ENCODE data around the gene RAET1G.
A peak's percentile ranks its signal among the peaks of the same experiment; 100 is the strongest.
"Not testable (repeated sequence)": the region's sequence is repeated elsewhere in the genome, so short reads cannot be mapped to it uniquely, and the experiment has no call there.

The RAET1G gene

DNA sequence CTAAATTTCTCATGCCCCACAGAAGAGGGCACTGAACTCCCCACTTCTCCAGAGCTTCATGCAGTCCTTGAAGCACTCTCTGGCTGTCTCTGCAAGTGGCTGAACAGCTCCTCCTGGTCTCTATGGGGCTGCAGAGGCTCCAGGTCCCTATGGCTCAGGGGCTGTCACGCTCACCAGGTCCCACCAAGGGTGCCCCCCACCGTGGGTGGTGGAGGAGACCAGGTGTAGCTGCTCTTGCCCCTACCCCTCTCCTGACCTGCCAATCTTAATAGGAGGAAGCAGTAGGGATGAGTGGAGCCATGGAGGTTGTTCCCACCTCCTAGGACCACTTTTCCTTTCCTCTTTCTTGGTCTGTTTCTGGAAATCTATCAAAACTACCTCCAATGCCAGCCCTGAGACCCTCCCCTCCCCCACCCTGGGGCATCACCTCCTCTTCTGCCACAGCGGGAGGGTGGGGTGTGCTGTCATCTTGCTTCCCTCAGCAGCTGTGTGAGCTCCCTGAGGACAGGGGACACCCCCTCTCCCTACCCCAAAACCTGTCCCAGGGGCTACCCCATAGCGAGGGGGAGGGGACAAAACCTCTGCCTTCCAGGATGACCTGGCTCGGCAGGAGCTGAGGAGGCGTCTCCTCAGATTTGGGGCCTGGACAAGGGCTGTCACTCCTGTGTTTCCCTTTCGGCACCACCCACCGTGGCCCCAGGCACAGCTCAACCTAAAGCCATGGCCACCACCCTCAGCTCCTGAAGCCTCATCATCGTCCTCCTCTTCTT is 13.0 kb downstream of the RAET1G start:
- DNase-seq: no peak

DNA sequence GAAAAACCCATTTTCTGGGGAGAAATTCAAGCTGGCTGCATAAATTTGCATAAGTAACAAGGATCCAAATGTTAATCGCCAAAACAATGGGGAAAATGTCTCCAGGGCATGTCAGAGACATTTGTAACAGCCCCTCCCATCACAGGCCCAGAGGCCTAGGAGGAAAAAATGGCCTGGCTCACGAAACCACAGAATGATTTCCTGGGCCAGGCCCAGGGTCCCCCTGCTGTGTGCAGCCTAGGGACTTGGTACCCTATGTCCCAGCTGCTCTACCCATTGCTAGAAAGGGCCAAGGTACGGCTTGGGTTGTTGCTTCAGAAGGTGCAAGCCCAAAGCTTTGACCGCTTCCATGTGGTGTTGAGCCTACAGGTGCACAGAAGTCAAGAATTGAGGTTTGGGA is 14.4 kb downstream of the RAET1G start:
- not testable (repeated sequence) for DNase-seq

DNA sequence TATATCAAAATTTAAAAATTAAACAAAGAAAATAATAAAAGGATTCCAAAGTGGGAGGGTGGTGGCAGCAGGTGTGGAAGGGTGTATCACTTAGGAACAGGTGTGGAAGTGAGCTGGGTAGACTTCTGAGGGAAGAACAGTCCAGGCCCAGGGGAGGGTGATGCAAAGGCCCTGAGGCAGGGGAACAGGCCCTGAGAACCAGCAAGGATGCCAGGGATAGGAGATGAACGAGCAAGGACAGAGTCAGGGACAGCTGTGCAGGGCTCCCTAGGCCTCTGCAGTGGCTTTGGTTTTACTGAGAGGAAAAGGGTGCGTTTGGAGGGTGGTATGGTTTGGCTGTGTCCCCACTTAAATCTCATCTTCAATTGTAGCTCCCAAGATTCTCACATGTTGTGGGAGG is 15.6 kb downstream of the RAET1G start:
- no peak for DNase-seq

DNA sequence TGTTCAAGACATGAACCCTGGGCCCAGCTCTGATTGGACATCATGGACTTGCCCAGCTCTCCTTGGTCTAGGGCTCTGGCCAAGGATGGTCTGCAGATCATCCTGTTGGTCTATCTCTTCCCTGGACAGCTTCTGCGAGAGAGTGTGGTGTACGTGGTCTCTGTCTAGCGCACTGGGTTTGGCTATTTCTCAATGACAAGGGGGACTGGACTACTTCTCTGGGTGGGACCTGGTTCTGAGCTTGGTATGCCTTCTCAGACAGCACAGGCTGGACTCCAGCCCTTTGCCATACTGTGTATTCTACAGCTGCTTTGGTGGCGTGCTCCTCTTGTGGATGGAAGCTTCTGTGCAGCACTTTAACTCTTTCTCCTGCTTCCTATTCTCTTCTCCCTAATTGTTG is 16.5 kb downstream of the RAET1G start:
- no peak for DNase-seq

DNA sequence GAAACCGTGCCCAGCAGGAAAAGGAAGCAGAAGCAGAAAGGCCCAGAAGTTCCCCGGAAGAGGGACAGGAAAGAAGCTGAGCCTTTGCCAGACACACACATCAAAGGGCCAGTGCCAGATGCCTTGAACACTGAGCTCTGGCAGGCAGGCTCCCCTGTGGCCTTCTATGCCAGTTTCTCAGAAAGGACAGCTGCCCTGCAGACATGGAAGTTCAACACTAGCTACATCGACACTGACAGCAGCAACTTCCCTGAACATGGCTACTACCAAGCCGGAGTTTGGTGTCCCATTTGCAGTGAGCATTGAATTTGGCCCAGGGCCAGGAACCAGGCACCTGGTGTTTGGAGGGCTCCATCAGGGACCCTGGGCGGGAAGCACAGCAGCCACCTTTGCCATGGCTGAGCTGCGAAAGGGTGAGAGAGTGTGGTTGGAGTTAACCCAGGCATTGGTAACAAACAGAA is 17.0 kb downstream of the RAET1G start:
- DNase-seq: no peak

DNA sequence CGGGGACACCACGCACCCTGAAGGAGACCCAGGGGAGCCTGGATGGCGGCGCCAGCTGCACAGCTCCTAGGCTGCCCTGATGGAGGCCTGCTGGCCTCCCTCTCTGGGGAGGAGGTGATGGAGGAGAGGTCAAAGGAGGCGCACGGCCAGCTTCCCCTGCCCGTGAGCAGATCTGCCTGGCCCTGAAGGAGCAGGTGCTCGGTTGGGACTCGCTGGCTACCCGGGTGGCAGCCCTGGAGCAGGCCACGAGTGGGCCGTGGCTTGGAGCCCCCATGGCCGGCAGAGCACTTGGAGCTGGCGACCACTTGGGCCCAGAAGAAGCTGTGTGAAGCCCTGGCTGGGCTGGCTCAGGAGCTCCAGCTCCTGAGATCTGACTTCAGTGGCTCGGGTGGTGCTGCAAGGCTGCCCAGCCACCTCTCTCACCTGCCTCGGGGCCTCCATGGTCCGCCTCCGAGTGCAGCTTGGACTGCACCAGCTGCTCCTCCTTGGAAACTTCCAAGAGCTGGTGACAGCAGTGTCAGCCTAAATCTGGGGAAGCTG is 17.5 kb downstream of the RAET1G start:
- DNase-seq: no peak

DNA sequence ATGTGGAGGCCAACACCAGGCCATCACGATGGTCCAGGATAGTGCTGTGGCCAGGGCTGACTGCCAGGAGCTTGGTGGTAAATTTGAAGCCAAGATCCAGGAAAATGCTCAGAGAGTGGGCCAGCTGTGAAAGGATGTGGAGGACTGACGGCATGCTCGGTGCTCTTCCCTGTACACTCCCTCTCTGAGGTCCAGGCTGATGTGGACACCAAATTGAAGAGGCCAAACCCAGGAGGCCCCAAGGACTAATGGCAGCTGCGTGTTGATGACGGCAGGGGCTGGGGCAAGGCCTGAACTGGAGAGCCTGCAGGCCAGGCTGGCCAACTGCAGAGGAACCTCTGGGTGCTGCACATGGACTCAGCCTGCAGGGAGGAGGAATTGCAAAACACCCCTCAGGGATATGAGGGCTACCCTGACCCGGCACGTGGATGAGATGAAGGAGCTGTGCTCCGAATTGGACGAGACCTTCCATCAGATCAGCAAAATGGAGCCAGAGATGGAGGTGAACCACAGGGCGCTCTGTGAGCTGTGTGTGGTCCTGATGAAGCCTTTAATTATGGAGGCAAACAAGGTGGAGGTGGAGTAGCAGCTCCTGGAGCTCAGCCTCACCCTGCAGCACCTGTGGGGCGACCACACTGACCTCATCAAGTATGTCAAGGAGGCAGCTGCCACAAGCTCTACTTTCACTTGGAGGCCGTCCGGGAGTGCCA is 18.1 kb downstream of the RAET1G start:
- no peak for DNase-seq

DNA sequence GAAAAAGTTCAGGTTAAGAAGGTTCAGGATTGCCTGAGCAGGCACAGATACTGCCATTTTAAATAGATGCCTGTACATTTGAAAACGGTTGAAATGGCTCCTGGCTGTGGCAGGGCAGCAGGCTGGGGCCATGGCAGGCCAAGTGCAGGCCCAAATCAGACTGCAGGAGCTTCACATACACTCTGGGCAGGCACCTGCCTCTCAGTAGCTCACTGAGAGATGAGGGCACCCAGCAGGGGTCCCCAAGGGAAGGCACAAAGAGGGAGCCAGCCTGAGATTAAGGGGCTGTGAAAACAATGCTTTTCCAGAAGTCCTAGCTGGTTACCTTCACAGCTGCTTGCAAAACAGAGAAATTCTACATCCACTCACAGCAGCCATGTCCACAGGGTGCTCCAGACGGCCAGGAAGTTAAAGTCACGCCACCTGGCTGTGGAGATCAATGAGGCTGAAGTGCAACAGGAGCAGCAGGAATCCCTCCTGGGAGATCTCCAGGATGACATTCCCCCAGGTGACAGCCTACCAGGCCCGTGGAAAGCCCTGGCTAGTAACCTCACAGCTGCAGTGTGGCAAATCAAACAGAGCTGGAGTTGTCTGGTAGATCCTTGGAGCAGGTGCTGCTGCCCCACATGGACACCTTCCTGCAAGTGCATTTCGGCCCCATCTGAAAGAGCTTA is 18.8 kb downstream of the RAET1G start:
- no peak for DNase-seq

DNA sequence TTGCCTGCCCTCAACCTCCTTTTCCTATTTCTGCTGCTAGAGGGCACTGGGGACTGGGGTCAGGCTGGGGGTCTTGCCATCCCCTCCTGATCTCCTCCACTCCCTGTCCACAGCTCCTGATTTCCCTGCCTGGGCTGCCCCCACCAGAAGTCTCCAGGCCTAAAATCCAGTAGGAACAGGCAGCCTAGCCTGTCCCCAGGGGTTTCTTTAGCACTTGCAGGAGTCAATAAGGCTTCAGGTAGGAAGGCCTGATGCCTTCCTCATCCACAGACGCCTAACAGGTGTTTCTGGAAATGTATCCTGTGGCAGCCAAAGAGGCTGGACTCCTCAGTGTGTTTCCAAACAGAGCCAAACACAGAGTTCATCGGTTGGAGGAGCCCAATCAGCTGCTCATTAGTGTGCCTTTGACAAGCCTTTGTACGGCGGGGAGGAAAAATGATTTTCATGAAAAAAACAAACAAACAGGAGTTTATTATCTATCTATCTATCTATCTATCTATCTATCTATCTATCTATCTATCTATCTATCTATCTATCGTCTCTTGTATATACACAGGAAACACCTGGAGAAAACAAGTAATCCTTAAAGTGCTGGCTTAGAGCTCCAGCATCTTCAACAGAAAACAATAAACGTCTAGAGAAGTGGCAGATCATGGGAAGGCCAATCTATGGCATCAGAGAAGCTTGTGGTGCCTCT is 21.3 kb downstream of the RAET1G start:
- no peak for DNase-seq

DNA sequence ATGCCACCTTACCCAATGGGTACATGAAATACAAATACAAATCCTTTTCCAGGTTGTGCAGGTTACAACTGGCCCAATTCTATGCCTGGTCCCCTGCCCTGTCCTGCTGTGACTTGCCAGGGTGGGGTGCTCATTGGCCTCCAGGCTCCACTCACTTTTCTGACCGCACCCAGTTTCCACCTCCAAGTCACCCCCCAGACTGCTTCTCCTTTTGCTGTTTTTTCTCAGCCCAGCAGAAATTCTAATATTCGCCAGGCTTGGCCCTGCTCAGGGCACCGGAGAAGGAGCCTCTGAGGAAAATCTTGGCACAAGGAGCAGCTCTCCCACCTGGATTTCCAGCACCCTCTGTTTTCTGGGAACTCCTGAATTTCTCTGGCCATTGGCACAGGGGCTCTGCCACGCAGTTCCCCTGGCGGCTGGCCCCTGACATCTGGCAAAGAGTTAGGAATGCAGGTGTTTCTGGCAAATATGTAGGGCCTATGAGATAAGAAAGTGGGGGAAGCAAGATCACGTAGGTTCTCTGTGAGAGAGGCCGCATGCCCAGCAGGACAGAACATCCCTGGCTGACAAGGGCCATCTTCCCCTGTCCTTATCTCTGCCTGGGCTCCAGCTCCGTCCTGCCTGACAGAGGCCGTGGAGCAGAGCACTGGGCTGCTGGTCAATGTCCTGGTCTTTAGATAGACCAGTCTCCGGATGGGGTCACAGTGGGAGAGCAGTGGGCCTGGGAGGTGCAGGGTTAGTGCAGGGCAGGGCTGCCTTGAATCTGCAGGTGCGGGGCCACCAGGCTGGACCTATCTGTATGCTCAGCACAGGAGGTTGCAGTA is 22.1 kb downstream of the RAET1G start:
- DNase-seq: no peak

DNA sequence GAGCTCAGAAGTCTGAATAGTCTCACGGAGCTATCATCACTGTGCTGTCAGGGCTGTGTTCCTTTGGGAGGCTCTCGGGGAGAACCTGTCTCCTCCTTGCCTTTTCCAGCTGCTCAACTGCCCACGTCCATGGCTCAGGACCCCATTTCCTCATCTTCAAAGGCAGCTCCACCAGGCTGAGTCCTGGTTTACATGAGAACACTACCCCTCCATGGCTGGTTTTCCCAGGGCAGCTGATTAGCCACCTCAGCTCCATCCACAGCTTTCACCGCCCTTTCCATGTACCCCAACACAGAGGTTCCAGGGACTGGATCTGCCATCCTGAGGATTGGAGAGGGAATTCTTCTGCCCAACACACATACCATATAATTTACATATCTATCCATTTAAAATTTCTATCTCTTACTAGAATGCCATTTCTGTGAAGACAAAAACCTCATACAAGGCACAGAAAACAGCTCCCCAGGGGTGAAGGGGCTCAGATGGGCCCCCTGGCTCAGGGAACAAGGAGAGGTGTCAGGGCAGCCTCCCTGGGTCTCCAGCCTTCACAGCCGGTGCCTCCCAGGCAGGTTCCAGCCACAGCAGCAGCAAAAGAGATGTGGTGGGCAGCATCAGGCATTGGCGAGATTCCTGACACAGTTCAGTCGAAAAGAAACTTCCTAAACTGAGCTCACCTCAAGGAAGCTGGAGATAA is 22.8 kb downstream of the RAET1G start:
- DNase-seq: no peak

DNA sequence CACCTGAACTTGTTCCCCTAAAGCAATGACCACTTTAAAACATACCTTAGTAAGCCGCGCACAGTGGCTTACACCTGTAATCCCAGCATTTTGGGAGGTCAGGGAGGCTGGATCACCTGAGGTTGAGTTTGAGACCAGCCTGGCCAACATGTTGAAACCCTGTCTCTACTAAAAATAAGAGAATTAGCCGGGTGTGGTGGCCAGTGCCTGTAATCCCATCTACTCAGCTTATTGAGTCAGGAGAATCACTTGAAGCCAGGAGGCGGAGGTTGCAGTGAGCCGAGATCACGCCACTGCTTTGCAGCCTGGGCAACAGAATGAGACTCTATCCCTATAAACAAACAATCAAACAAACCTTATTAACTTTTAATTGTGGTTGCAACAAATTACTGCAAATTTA is 23.4 kb downstream of the RAET1G start:
- no peak for DNase-seq

DNA sequence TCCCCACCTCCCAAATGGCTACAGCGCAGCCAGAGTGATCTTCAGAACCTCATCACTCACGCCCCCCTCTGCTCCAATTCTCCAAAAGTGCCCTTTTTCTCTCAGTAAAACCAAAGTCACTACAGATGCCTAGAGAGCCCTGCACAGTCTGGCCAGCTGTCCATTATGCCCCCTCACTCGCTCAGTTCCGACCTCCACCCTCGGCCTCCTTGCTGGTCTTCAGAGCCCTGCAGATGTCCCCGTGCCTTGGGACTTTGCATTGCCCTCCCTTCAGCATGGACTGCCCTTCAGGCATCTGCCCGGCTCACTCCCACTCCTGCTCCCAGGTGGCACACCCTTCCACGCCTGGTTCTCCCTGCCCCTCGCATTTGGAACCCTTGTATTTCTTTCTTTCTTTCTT is 24.0 kb downstream of the RAET1G start:
- DNase-seq: no peak

DNA sequence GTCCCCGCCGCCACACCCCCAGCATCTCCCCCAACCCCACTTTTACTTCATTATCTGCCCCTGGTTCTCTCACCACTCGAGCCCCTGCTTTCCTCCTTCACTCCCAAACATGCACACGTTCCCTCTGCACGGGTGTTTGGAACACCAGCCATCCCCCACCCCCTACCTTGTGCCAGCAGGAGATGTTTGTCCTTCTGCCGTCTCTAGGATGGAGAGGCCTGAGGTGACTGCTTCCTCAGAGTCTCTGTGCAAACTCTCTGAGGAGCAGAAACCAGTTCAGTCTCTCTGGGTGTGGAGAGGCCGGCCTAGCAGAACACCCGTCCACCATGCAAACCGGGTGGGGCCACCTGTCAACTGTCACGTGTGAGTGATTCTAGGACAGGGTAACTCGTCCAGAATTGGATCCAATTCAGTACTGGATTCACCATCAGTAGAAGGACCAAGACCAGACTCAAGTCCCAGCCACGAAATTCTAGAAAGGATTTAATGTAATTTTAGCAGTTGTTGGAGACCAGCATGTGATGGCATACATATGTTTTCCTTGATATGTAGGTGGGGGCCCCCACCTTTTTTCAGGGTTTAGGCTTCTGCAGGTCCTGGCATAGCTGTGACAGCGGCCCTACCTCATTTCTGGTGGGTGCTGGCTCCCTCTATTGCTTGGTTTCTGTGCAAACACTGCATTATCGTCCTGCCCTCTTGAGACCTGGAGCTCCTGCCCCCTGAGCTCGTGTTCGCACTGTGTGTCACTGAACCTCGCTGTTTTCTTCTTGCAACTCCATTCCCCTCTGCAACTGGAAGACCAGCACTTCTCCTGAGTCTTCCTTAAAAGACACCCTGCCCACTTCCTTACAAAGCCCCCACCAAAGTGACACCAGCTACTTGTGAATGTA is 24.8 kb downstream of the RAET1G start, which contains the start of gene RAET1E:
Gene RAET1E, minus strand, starts transcription at position 259 of the 890 bp plus-strand sequence. CDS start 7,212 bp downstream, outside the sequence.
- peak; percentile 66 for DNase-seq

DNA sequence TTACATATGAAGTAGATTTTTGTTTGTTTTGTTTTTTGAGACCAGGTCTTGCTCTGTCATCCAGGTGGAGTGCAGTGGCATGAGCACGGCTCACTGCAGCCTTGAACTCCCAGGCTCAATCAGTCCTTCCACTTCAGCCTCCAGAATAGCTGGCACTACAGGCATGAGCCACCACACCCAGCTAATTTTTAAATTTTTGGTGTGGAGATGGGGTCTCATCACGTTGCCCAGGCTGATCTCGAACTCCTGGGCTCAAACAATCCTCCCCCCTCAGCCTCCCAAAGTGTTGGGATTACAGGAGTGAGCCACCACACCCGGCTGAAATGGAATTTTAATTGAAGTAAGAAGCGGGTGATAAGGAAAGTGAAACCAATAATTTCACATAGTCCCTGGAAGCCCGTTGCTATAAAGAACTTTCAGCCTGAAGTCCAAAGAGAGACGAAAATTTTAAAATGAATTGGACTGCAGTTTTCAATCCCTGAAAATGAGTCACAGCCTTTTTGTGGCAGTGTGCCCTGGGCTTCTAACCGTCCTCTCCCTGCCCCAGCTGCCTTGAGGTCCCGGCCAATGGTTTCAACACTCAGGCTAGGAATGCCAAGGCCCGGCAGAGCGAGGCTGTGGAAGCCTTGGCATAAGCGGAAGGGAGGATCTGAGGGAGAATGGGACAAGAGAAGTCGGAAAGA is 25.8 kb downstream of the RAET1G start:
- DNase-seq: no peak

DNA sequence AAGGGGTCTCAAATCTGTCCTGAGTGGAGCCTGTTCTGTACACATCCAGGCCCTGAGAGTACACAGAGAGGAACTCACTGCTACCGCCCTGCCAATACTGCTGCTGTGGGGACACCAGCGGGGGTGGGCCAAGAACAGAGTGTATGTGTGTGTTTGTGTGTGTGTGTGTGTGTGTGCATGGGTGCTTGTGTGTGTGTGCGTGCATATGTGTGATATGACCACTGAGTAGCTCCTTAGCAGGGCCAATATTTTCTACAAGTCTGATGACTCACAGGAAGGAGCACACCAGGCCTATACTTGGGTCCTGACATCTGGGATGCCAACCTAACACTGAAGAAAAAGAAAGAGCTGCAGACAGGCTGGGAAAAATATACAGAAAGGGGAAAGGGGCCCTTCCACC is 26.4 kb downstream of the RAET1G start:
- peak; percentile 20 for DNase-seq

DNA sequence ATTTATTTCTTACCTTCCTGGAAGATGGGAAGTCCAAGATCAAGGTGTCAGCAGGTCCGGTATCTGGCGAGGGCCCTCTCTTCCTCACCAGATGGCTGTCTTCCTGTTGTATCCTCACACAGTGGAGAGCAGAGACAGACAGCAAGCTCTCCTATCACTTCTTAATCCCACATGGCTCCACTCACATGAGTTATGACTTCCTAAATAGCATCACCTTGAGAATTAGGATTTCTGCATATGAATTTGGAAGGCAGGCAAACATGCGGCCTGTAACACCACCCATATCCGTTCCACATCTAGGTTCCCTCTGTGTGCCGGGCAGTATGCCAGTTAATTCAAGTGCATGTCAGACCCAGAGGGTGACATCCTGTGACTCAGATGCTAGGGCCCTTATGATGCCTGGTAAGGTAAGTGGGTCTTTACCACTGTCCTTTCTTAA is 27.1 kb downstream of the RAET1G start:
- peak; percentile 91 for DNase-seq

DNA sequence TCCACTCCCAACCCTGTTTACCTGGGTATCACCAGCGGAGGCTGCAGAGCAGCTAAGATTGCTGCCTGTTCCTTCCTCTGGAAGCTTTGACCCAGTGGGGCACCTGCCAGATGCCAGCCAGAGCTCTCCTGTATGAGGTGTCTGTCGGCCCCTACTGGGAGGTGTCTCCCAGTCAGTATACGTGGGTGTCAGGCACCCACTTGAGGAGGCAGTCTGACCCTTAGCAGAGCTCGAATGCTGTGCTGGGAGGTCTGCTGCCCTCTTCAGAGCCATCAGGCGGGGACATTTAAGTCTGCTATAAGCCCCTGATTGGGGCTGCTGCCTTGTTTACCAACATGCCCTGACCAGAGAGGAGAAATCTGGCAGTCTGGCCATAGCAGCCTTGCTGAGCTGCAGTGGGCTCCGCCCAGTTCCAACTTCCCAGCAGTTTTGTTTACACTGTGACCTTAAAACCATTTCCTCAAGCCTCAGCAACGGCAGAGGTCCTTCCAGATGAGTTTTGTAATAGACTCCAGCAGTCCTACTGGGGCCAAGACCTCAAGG is 27.8 kb downstream of the RAET1G start:
- DNase-seq: peak; percentile 15

DNA sequence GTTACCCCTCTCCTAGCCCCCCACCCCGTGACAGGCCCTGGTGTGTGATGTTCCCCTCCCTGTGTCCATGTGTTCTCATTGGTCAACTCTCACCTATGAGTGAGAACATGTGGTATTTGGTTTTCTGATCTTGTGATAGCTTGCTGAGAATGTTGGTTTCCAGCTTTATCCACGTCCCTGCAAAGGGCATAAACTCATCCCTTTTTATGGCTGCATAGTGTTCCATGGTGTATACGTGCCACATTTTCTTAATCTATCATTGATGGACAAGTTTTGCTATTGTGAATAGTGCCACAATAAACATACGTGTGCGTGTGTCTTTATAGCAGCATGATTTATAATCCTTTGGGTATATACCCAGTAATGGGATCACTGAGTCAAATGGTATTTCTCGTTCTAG is 31.1 kb downstream of the RAET1G start:
- DNase-seq: not testable (repeated sequence)
